Fibroblast of lung (primary cell): ENCODE measurements around the gene ADRA2C. TPM values are rescaled to one million over a fixed set of nuclear protein-coding genes. Genes with fewer than 3 reads are reported as not detected.

Experiments
- DNase-seq, 2 donors: peaks; one replicate each; pipeline versions ENCODE4 v3.0.0 to v3.0.0-alpha.2; 2010; ENCODE audit warnings: low read depth in 2 of 2
- H2AFZ ChIP-seq: 2 replicates; pipeline ENCODE4 v1.5.1; 2012; ENCODE audit warnings: low read length, control low read depth, inconsistent platforms
- H3K27ac ChIP-seq: 2 replicates; pipeline ENCODE4 v1.5.1; 2011; ENCODE audit warnings: low read length, control low read depth; ENCODE audit not compliant: insufficient read depth
- H3K27me3 ChIP-seq: 2 replicates; pipeline ENCODE4 v1.5.1; 2011; ENCODE audit warnings: mild to moderate bottlenecking, low read length; ENCODE audit not compliant: control insufficient read depth, insufficient read depth
- H3K36me3 ChIP-seq: 2 replicates; pipeline ENCODE4 v1.5.1; 2011; ENCODE audit warnings: low read length; ENCODE audit not compliant: control insufficient read depth, insufficient read depth
- H3K4me1 ChIP-seq: 2 replicates; pipeline ENCODE4 v1.5.1; 2011; ENCODE audit warnings: low read length; ENCODE audit not compliant: control insufficient read depth, insufficient read depth; ENCODE audit errors: extremely low read depth
- H3K4me2 ChIP-seq: 2 replicates; pipeline ENCODE4 v1.5.1; 2011; ENCODE audit warnings: low read length, control low read depth; ENCODE audit not compliant: insufficient read depth; ENCODE audit errors: extremely low read depth
- H3K4me3 ChIP-seq, 4 experiments: fragments of 200-600 bp in 1 of 4; sonication (generic) in 1 of 4; replicated peaks in 1 of 4; 2 replicates each; pipeline ENCODE4 v1.5.1; 2011 to 2016; ENCODE audit warnings: low read length in 4 of 4, low read depth in 3 of 4, mild to moderate bottlenecking in 3 of 4, control low read depth in 2 of 4, inconsistent platforms in 1 of 4, mixed read lengths in 1 of 4; ENCODE audit not compliant: insufficient read depth in 1 of 4; ENCODE audit errors: control extremely low read depth in 1 of 4
- H3K79me2 ChIP-seq: 2 replicates; pipeline ENCODE4 v1.5.1; 2012; ENCODE audit warnings: mild to moderate bottlenecking, low read length, inconsistent platforms; ENCODE audit not compliant: control insufficient read depth, insufficient read depth
- H3K9ac ChIP-seq: 2 replicates; pipeline ENCODE4 v1.5.1; 2011; ENCODE audit warnings: mild to moderate bottlenecking, low read length, control low read depth; ENCODE audit not compliant: insufficient read depth
- H3K9me3 ChIP-seq: 2 replicates; pipeline ENCODE4 v1.5.1; 2012; ENCODE audit warnings: low read depth, low read length; ENCODE audit not compliant: control insufficient read depth, insufficient read depth
- H4K20me1 ChIP-seq: 2 replicates; pipeline ENCODE4 v1.5.1; 2011; ENCODE audit warnings: low read length; ENCODE audit not compliant: control insufficient read depth, insufficient read depth; ENCODE audit errors: extremely low read depth
- EZH2 ChIP-seq: IDR thresholded peaks from 2 replicates; pipeline ENCODE4 v1.5.1; 2012; ENCODE audit warnings: low read length, control low read depth, mild to moderate bottlenecking; ENCODE audit errors: missing control alignments
- polyA plus RNA-seq, 2 donors: library from polyadenylated mRNA; depleted of rRNA in 1 of 2; stranded (reverse) in 1 of 2; unstranded in 1 of 2; fragments of >200 nt; gene quantifications; 2 replicates each; pipeline ENCODE4 v1.2.1, GENCODE V29; 2011 to 2012; ENCODE audit warnings: missing spikeins in 1 of 2
- total RNA-seq: library from RNA; depleted of rRNA; stranded (reverse); fragments of >200 nt; gene quantifications from 2 replicates; pipeline ENCODE4 v1.2.1, GENCODE V29; 2014
- TF ChIP-seq, protein P1 (sequence below), 2 donors: IDR thresholded peaks in 1 of 2; conservative IDR thresholded peaks in 1 of 2; 1 replicate in 1 of 2; 2 replicates in 1 of 2; pipeline ENCODE4 v1.5.1; 2011 to 2012; ENCODE audit warnings: low read length in 2 of 2, control low read depth in 1 of 2, inconsistent platforms in 1 of 2, low read depth in 1 of 2, mild to moderate bottlenecking in 1 of 2

The ADRA2C gene
- total and polyA plus RNA-seq, 2 donors (not counting 1 experiment from before 2014, with no cell fraction given): 0.30 to 0.33 TPM

DNA sequence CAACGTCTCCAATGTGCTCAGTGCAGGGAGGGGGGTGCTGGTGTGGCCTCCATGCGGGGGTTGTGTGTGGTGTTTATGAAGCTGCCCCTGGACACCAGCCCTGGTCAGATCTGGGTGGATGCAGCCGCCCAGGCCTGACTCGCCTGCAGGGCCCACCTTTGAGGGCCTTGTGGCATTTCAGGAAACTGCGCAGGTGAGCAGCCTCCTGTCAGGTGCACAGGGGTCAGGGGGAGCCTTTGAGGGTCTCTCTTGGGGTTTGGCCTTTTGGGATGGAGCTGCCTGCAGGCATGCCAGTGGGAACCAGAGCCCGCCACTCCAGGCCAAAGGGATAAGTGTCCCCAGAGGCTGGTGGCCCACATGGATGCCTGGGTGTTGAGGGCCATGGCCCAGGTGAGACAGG, 45.4 kb downstream of the ADRA2C start:
- H2AFZ ChIP-seq: no peak overlapping the region
- H3K4me1 ChIP-seq: no peaks in the 10 kb centered on the region
- no peaks in the 10 kb centered on the region for H3K36me3 ChIP-seq

DNA sequence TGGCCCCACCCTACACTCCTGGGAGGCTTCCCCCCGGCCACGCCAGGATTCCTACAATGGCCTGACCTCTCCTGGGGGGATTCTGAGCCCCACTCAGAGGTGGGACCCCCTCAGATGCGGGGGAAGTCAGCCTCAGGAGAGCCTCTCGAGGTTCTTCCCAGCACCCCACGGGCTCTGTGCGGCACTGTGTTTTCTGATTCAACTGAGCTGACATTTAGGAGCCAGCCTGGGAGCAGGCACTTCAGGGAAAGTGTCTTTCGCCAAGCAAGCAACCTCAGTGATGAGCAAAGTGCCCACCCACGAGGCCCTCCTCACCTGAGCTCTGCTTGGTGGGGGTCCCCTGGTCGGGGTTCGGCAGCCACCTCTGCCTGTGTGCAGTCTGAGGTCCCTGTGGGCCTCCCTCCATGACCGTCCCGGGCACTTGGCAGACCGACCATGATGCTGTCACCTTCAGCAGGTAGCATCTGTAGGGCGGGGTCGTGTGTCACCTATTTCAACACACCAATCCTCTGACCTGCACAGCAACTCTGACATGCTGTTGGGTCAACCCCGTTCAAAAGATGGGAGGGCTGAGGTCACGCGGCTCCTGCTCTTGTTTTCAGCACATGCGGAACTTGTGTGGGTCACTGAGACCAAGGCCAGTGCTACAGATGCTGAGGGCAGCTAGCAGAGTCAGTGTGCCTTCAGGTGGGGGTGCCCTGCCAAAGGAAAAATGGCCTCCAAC, 46.2 kb downstream of the ADRA2C start:
- no peak overlapping the region for H2AFZ ChIP-seq
- no peaks in the 10 kb centered on the region for H3K27me3 ChIP-seq
- TF ChIP-seq, protein P1, sequence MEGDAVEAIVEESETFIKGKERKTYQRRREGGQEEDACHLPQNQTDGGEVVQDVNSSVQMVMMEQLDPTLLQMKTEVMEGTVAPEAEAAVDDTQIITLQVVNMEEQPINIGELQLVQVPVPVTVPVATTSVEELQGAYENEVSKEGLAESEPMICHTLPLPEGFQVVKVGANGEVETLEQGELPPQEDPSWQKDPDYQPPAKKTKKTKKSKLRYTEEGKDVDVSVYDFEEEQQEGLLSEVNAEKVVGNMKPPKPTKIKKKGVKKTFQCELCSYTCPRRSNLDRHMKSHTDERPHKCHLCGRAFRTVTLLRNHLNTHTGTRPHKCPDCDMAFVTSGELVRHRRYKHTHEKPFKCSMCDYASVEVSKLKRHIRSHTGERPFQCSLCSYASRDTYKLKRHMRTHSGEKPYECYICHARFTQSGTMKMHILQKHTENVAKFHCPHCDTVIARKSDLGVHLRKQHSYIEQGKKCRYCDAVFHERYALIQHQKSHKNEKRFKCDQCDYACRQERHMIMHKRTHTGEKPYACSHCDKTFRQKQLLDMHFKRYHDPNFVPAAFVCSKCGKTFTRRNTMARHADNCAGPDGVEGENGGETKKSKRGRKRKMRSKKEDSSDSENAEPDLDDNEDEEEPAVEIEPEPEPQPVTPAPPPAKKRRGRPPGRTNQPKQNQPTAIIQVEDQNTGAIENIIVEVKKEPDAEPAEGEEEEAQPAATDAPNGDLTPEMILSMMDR (conservative IDR thresholded peaks at IDR 0.05 in 1 of 2, IDR thresholded peaks at IDR 0.05 in 1 of 2; ENCODE audit: low read depth in 1 of 2, low read length in 2 of 2): no peak
- TF ChIP-seq EZH2: no peak
- H3K79me2 ChIP-seq: no peaks in the 10 kb centered on the region
- H4K20me1 ChIP-seq: no peaks in the 10 kb centered on the region
- H3K27ac ChIP-seq: no peak overlapping the region
- no peak overlapping the region for H3K4me2 ChIP-seq
- H3K9me3 ChIP-seq: no peaks in the 10 kb centered on the region
- no peak for DNase-seq
- no peak overlapping the region for H3K4me3 ChIP-seq
- no peak overlapping the region for H3K9ac ChIP-seq
- no peaks in the 10 kb centered on the region for H3K4me1 ChIP-seq
- no peaks in the 10 kb centered on the region for H3K36me3 ChIP-seq

More for the DNA sequence above, 45.4 kb downstream of the ADRA2C start:
- Histone ChIP-seq H3K79me2 (no peaks in the 10 kb centered on the region), H3K9ac (no peak overlapping the region), H4K20me1 (no peaks in the 10 kb centered on the region), H3K9me3 (no peaks in the 10 kb centered on the region), H3K4me2 (no peak overlapping the region), H3K27me3 (no peaks in the 10 kb centered on the region), H3K4me3 (no peak overlapping the region), H3K27ac (no peak overlapping the region)
- DNase-seq: no peak
- no peak for TF ChIP-seq EZH2
- TF ChIP-seq, protein P1 (conservative IDR thresholded peaks at IDR 0.05 in 1 of 2, IDR thresholded peaks at IDR 0.05 in 1 of 2; ENCODE audit: low read depth in 1 of 2, low read length in 2 of 2): no peak

DNA sequence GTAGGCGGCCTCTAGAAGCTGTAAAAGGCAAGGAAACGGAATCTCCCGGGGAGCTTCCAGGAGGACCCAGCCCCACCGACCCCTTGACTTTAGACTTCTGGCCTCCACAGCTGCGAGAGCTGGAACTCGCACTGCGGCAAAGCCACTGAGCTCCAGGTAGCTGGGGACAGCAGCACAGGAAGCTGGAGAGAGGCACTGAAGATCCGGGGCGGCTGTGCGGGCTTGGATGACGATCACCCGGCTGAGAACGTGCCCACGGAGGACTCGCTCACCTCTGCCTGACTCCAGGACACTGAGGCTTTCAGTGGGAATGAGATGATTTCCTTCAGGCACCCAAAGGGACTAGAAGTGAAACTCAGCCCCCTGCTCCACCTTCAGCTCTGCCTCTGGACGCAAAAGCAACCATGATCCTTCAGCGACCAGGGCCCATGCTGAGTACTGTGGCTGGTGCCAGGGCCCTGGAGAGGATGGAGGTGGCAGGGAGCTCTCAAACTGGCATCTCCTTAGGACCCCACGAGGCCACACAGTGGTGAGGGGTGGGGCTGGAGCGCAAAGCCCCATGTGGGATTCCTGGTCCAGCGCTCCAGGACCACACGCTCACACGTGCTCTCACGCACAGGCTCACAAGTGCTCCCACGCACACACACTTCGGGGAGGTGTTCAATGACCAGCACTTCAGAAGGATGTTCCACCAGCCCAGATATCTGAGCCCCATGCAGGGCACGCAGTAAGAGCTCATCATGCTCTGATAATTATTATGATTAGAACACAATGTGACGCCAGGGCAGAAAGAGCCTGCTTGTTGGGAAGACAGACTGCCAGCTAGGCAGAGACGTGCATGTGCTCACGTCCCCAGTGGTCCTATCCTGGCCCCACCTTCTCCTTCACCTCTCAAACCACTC, 47.2 kb downstream of the ADRA2C start:
- DNase-seq: no peak
- Histone ChIP-seq H3K27ac (no peak overlapping the region), H4K20me1 (no peaks in the 10 kb centered on the region), H3K79me2 (no peaks in the 10 kb centered on the region), H3K4me3 (no peak overlapping the region), H3K36me3 (no peaks in the 10 kb centered on the region), H2AFZ (no peak overlapping the region), H3K27me3 (no peaks in the 10 kb centered on the region), H3K4me2 (no peak overlapping the region), H3K9ac (no peak overlapping the region), H3K9me3 (no peaks in the 10 kb centered on the region), H3K4me1 (no peaks in the 10 kb centered on the region)
- no peak for TF ChIP-seq EZH2
- TF ChIP-seq, protein P1 (conservative IDR thresholded peaks at IDR 0.05 in 1 of 2, IDR thresholded peaks at IDR 0.05 in 1 of 2; ENCODE audit: low read depth in 1 of 2, low read length in 2 of 2): no peak
